ENCODE results near the gene DECR2. TPM values are rescaled to one million over a fixed set of nuclear protein-coding genes. Genes with fewer than 3 reads are reported as not detected.

DECR2 gene
- total and polyA plus RNA-seq, 9 of the 15 experiments (the other 6 are each of a cell fraction or from before 2014, with no cell fraction given): 1.0 to 31.9 (median 10.3) TPM

DNA sequence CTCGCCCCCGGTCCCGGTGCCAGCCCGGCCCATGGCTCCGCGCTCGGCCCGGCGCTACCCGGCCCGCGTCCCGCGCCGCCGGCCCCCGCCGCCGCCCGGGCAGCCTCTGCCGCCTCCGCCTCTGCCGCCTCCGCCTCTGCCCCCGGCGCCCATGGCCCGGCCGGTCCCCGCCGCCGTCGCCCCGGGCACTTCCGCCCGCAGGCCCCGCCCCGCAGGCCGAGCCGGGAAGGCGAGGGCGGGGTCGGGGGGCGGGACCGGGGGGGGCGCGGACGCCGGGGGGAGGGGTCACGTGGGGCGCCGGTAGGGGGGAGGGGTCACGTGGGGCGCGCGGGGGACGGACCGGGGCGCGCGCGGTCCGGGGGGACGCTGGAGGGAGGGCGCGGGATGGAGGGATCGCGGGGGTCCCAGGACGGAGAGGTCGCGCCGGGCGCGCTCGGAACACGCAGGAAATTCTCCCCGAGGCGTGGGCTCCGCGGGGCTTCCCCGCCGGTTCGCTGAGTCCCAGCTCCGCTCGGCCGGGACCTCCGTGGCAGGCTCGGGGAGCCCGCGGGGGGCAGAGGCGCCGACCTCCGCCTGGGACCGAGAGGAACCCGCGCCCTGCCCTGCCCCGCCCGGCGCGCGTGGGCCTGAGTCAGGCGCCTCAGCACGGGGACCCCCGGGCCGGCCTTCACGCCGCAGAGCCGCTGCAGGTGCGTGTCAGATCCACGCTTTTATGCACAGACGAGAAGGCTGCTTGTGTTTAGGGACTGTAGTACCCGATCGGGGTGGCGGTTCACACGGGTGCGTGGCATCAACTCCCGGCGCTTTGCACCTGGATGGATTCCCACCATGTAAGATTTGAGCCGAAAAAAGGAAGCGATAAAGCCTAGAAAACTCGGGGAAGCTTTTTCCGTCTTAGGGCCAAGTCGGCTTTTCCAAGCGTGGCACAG is 19.6 kb upstream of the DECR2 start, which contains the start of gene PGAP6 (continued):
- TF ChIP-seq, protein P1, sequence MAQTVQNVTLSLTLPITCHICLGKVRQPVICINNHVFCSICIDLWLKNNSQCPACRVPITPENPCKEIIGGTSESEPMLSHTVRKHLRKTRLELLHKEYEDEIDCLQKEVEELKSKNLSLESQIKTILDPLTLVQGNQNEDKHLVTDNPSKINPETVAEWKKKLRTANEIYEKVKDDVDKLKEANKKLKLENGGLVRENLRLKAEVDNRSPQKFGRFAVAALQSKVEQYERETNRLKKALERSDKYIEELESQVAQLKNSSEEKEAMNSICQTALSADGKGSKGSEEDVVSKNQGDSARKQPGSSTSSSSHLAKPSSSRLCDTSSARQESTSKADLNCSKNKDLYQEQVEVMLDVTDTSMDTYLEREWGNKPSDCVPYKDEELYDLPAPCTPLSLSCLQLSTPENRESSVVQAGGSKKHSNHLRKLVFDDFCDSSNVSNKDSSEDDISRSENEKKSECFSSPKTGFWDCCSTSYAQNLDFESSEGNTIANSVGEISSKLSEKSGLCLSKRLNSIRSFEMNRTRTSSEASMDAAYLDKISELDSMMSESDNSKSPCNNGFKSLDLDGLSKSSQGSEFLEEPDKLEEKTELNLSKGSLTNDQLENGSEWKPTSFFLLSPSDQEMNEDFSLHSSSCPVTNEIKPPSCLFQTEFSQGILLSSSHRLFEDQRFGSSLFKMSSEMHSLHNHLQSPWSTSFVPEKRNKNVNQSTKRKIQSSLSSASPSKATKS (CRISPR knock-in tag; IDR thresholded peaks at IDR 0.05): no peak
- TF ChIP-seq PHB (CRISPR knock-in tag; IDR thresholded peaks at IDR 0.05) (no peak), YY1 (IDR thresholded peaks at IDR 0.05; ENCODE audit: borderline replicate concordance in 1 of 3, control insufficient read depth in 1 of 3, extremely low read depth in 1 of 3, insufficient read depth in 3 of 3, insufficient read length in 1 of 3, insufficient replicate concordance in 2 of 3, low read depth in 1 of 3, low read length in 2 of 3) (peak in 2 of 3 experiments; percentile 53 to 78), ZNF589 (CRISPR knock-in tag; IDR thresholded peaks at IDR 0.05; ENCODE audit: low read depth) (no peak), BRD9 (IDR thresholded peaks at IDR 0.05; ENCODE audit: low read depth, partially characterized antibody) (no peak), CEBPZ (IDR thresholded peaks at IDR 0.05; ENCODE audit: borderline replicate concordance, low read depth, low read length) (no peak), CEBPB (tag; IDR thresholded peaks at IDR 0.05) (no peak), DLX4 (CRISPR knock-in tag; IDR thresholded peaks at IDR 0.05) (no peak), HIVEP1 (CRISPR knock-in tag; IDR thresholded peaks at IDR 0.05) (no peak), SRSF7 (optimal IDR thresholded peaks at IDR 0.05; ENCODE audit: low read depth, low read length) (no peak)
- TF ChIP-seq, protein P2, sequence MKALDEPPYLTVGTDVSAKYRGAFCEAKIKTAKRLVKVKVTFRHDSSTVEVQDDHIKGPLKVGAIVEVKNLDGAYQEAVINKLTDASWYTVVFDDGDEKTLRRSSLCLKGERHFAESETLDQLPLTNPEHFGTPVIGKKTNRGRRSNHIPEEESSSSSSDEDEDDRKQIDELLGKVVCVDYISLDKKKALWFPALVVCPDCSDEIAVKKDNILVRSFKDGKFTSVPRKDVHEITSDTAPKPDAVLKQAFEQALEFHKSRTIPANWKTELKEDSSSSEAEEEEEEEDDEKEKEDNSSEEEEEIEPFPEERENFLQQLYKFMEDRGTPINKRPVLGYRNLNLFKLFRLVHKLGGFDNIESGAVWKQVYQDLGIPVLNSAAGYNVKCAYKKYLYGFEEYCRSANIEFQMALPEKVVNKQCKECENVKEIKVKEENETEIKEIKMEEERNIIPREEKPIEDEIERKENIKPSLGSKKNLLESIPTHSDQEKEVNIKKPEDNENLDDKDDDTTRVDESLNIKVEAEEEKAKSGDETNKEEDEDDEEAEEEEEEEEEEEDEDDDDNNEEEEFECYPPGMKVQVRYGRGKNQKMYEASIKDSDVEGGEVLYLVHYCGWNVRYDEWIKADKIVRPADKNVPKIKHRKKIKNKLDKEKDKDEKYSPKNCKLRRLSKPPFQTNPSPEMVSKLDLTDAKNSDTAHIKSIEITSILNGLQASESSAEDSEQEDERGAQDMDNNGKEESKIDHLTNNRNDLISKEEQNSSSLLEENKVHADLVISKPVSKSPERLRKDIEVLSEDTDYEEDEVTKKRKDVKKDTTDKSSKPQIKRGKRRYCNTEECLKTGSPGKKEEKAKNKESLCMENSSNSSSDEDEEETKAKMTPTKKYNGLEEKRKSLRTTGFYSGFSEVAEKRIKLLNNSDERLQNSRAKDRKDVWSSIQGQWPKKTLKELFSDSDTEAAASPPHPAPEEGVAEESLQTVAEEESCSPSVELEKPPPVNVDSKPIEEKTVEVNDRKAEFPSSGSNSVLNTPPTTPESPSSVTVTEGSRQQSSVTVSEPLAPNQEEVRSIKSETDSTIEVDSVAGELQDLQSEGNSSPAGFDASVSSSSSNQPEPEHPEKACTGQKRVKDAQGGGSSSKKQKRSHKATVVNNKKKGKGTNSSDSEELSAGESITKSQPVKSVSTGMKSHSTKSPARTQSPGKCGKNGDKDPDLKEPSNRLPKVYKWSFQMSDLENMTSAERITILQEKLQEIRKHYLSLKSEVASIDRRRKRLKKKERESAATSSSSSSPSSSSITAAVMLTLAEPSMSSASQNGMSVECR (CRISPR knock-in tag; IDR thresholded peaks at IDR 0.05): no peak
- TF ChIP-seq, protein P3, sequence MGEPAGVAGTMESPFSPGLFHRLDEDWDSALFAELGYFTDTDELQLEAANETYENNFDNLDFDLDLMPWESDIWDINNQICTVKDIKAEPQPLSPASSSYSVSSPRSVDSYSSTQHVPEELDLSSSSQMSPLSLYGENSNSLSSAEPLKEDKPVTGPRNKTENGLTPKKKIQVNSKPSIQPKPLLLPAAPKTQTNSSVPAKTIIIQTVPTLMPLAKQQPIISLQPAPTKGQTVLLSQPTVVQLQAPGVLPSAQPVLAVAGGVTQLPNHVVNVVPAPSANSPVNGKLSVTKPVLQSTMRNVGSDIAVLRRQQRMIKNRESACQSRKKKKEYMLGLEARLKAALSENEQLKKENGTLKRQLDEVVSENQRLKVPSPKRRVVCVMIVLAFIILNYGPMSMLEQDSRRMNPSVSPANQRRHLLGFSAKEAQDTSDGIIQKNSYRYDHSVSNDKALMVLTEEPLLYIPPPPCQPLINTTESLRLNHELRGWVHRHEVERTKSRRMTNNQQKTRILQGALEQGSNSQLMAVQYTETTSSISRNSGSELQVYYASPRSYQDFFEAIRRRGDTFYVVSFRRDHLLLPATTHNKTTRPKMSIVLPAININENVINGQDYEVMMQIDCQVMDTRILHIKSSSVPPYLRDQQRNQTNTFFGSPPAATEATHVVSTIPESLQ (CRISPR knock-in tag; IDR thresholded peaks at IDR 0.05): no peak

All from K562 (cell line).